DOHH2 (cell line): ENCODE data around the gene SEL1L3.

Source experiments
- H3F3A ChIP-seq: fragments of 200-600 bp; sonication (generic), shearing (Covaris generic); 2 replicates; pipeline ENCODE4 v1.6.0; 2016; ENCODE audit warnings: antibody characterized with exemption, mild to moderate bottlenecking; ENCODE audit not compliant: control insufficient read depth, insufficient read depth
- H3K27ac ChIP-seq: fragments of 200-600 bp; sonication (generic); 2 replicates; pipeline ENCODE4 v1.5.1; 2014; ENCODE audit warnings: low read depth, mild to moderate bottlenecking, low read length, moderate library complexity
- H3K27me3 ChIP-seq: fragments of 200-600 bp; sonication (generic); 2 replicates; pipeline ENCODE4 v1.6.1; 2014; ENCODE audit warnings: mild to moderate bottlenecking, low read length, mixed read lengths; ENCODE audit not compliant: control insufficient read depth
- H3K36me3 ChIP-seq: fragments of 200-600 bp; sonication (generic); 2 replicates; pipeline ENCODE4 v1.6.1; 2014; ENCODE audit warnings: mild to moderate bottlenecking, low read length, moderate library complexity, mixed read lengths; ENCODE audit not compliant: control insufficient read depth
- H3K4me1 ChIP-seq: fragments of 200-600 bp; sonication (generic); 2 replicates; pipeline ENCODE4 v1.6.1; 2014; ENCODE audit warnings: mild to moderate bottlenecking, low read length, mixed read lengths; ENCODE audit not compliant: control insufficient read depth
- H3K4me2 ChIP-seq: fragments of 200-600 bp; sonication (generic); 2 replicates; pipeline ENCODE4 v1.6.0; 2014; ENCODE audit warnings: mild to moderate bottlenecking, low read length, moderate library complexity
- H3K4me3 ChIP-seq: fragments of 200-600 bp; sonication (generic); 2 replicates; pipeline ENCODE4 v1.5.1; 2014; ENCODE audit warnings: mild to moderate bottlenecking, low read length, mixed read lengths
- H3K79me2 ChIP-seq: fragments of 200-600 bp; sonication (generic); 2 replicates; pipeline ENCODE4 v1.6.1; 2014; ENCODE audit warnings: mild to moderate bottlenecking, low read length, mixed read lengths; ENCODE audit not compliant: control insufficient read depth
- H3K9me2 ChIP-seq: fragments of 200-600 bp; sonication (generic); replicated peaks from 2 replicates; pipeline ENCODE4 v1.6.1; 2014; ENCODE audit warnings: mild to moderate bottlenecking, low read length, mixed read lengths; ENCODE audit not compliant: control insufficient read depth
- H3K9me3 ChIP-seq: fragments of 200-600 bp; sonication (generic); 2 replicates; pipeline ENCODE4 v1.6.1; 2014; ENCODE audit warnings: antibody characterized with exemption, low read length, mixed read lengths; ENCODE audit not compliant: control insufficient read depth, insufficient read depth
- H4K20me1 ChIP-seq: fragments of 200-600 bp; sonication (generic); 2 replicates; pipeline ENCODE4 v1.6.0; 2014; ENCODE audit warnings: low read depth, mild to moderate bottlenecking, antibody characterized with exemption, low read length, moderate library complexity; ENCODE audit not compliant: control insufficient read depth, insufficient read depth
- CTCF ChIP-seq: fragments of 200-600 bp; sonication (generic); IDR thresholded peaks from one replicate; pipeline ENCODE4 v1.5.1; 2014; ENCODE audit warnings: antibody characterized with exemption, mild to moderate bottlenecking, low read depth, low read length; ENCODE audit not compliant: poor library complexity, severe bottlenecking
- EZH2phosphoT487 ChIP-seq: fragments of 200-600 bp; sonication (generic); IDR thresholded peaks from 2 replicates; pipeline ENCODE4 v1.6.1; 2017; ENCODE audit warnings: borderline replicate concordance, mild to moderate bottlenecking, antibody characterized with exemption, low read length, moderate library complexity, mixed read lengths

SEL1L3 gene

GRCh38 chr4:25753239-25753638 lies 109.5 kb downstream of the SEL1L3 start:
- Histone ChIP-seq H4K20me1 (no peaks in the 10 kb centered on the region; the same call in 1 of the 2 replicates), H3K4me2 (no peak overlapping the region), H3K27me3 (no peaks in the 10 kb centered on the region), H3K4me1 (no peaks in the 10 kb centered on the region), H3K9me2 (no peaks in the 10 kb centered on the region), H3K4me3 (no peak overlapping the region), H3K9me3 (no peaks in the 10 kb centered on the region), H3K36me3 (peaks cover 81% of the 10 kb centered on the region), H3K79me2 (no peaks in the 10 kb centered on the region), H3F3A (peaks cover 43% of the 10 kb centered on the region), H3K27ac (no peak overlapping the region)
- TF ChIP-seq EZH2phosphoT487 = no peak
- TF ChIP-seq CTCF = no peak

- Histone ChIP-seq H3F3A (peaks cover 55% of the 10 kb centered on the region), H4K20me1 (no peaks in the 10 kb centered on the region; the same call in 1 of the 2 replicates), H3K4me3 (no peak overlapping the region), H3K27me3 (no peaks in the 10 kb centered on the region), H3K9me2 (no peaks in the 10 kb centered on the region), H3K4me1 (no peaks in the 10 kb centered on the region), H3K79me2 (no peaks in the 10 kb centered on the region), H3K27ac (no peak overlapping the region), H3K4me2 (no peak overlapping the region), H3K9me3 (no peaks in the 10 kb centered on the region), H3K36me3 (peaks cover 68% of the 10 kb centered on the region)
- TF ChIP-seq EZH2phosphoT487 (no peak), CTCF (no peak)
Measured at GRCh38 chr4:25750874-25751273, 111.9 kb downstream of the SEL1L3 start.

GRCh38 chr4:25749150-25749794 lies 113.5 kb downstream of the SEL1L3 start:
- no peak overlapping the region for H3K4me2 ChIP-seq
- H3K9me3 ChIP-seq = no peaks in the 10 kb centered on the region
- no peak for TF ChIP-seq EZH2phosphoT487
- TF ChIP-seq CTCF = no peak
- no peak overlapping the region for H3K4me3 ChIP-seq
- H3K9me2 ChIP-seq = no peaks in the 10 kb centered on the region
- H3F3A ChIP-seq = peaks cover 49% of the 10 kb centered on the region
- H3K27ac ChIP-seq = no peak overlapping the region
- peaks cover 52% of the 10 kb centered on the region for H3K36me3 ChIP-seq
- H3K27me3 ChIP-seq = no peaks in the 10 kb centered on the region
- H4K20me1 ChIP-seq = no peaks in the 10 kb centered on the region; the same call in 1 of the 2 replicates
- H3K79me2 ChIP-seq = no peaks in the 10 kb centered on the region
- no peaks in the 10 kb centered on the region for H3K4me1 ChIP-seq
